HG03159 (cell line): Measurements from ENCODE around the gene EPOP.
A peak's percentile ranks its signal among the peaks of the same experiment; 100 is the strongest.

Experiments used
- ATAC-seq: cut with Tn5 transposase; IDR thresholded peaks from one replicate; pipeline ENCODE4 v1.9.1; 2021; ENCODE audit warnings: mild to moderate bottlenecking, moderate library complexity; ENCODE audit not compliant: unreplicated experiment

Gene EPOP

GRCh38 chr17:38705803-38706504, 31.2 kb upstream of the EPOP start:
- no peak for ATAC-seq

GRCh38 chr17:38705523-38705802, 30.7 kb upstream of the EPOP start:
- no peak for ATAC-seq

- no peak for ATAC-seq
These were observed 30.1 kb upstream of the EPOP start, which contains the start of gene MLLT6 for GRCh38 chr17:38704606-38705522. MLLT6 (plus strand) TSS chr17:38705273; CDS start chr17:38705633, 360 bp downstream.

GRCh38 chr17:38703742-38704605, 29.2 kb upstream of the EPOP start:
- ATAC-seq: no peak

GRCh38 chr17:38702916-38703741, 28.4 kb upstream of the EPOP start:
- ATAC-seq: no peak

GRCh38 chr17:38702166-38702915, 27.6 kb upstream of the EPOP start:
- peak; percentile 33 for ATAC-seq

GRCh38 chr17:38701504-38702165, 26.9 kb upstream of the EPOP start:
- peak; percentile 20 for ATAC-seq

- no peak for ATAC-seq
These were observed 24.0 kb upstream of the EPOP start for GRCh38 chr17:38698760-38699159.

- no peak for ATAC-seq
These were observed 22.5 kb upstream of the EPOP start for GRCh38 chr17:38697061-38697820.

- no peak for ATAC-seq
These were observed 19.1 kb upstream of the EPOP start for GRCh38 chr17:38693700-38694329.

GRCh38 chr17:38691154-38691553, 16.4 kb upstream of the EPOP start:
- no peak for ATAC-seq

- ATAC-seq: no peak
These were observed 15.6 kb upstream of the EPOP start for GRCh38 chr17:38690386-38690785.

GRCh38 chr17:38687286-38687685, 12.5 kb upstream of the EPOP start:
- no peak for ATAC-seq

GRCh38 chr17:38685491-38685890, 10.7 kb upstream of the EPOP start:
- ATAC-seq: no peak

GRCh38 chr17:38681096-38681495, 6.3 kb upstream of the EPOP start:
- ATAC-seq: no peak

GRCh38 chr17:38677819-38678218, 3.1 kb upstream of the EPOP start:
- ATAC-seq: no peak

GRCh38 chr17:38676706-38677504, 2.1 kb upstream of the EPOP start:
- ATAC-seq: no peak
